ENCODE measurements around the gene TRAIP. TPM values are rescaled to one million over a fixed set of nuclear protein-coding genes. Genes with fewer than 3 reads are reported as not detected.
"Not testable (repeated sequence)": the region's sequence is repeated elsewhere in the genome, so short reads cannot be mapped to it uniquely, and the experiment has no call there.

The TRAIP gene
- 27.1 and 30.4 TPM in 2 replicates for total RNA-seq

GRCh38 chr3:49856181-49857005, at the start of gene TRAIP:
Gene TRAIP (minus strand): TSS chr3:49856564. CDS start chr3:49856453, 111 bp downstream.
- Mint-ChIP-seq H3K4me1 (peaks cover 15% of the 10 kb centered on the region), H3K27me3 (no peaks in the 10 kb centered on the region), H3K36me3 (ENCODE audit: low read depth) (no peaks in the 10 kb centered on the region), H3K9me3 (no peaks in the 10 kb centered on the region), H3K27ac (peak within 1 kb of the TSS; percentile 92), H3K4me3 (peak within 1 kb of the TSS; percentile 97)
- intact Hi-C loops (cut with micrococcal nuclease) = loop anchor here (1.0 to 5.0 kb wide), 4 partner anchors 13 to 133 kb away; partner anchors contain the start of genes CAMKV, GMPPB, INKA1 and RBM6
- DNase-seq = peak; percentile 99

GRCh38 chr3:49904448-49904847, 48.1 kb upstream of the TRAIP start:
- H3K27me3 Mint-ChIP-seq; intact Hi-C loops (cut with micrococcal nuclease); H3K36me3 Mint-ChIP-seq (ENCODE audit: low read depth); H3K9me3 Mint-ChIP-seq; DNase-seq: not testable (repeated sequence)
- peaks cover 31% of the 10 kb centered on the region for H3K4me1 Mint-ChIP-seq
- H3K4me3 Mint-ChIP-seq = peak overlapping the region; percentile 89
- H3K27ac Mint-ChIP-seq = peak overlapping the region; percentile 90

GRCh38 chr3:49903451-49904424, 47.4 kb upstream of the TRAIP start, which contains the start of gene MST1R:
Gene MST1R (minus strand): TSS chr3:49903873. CDS start chr3:49903609, 264 bp downstream.
- H3K27ac Mint-ChIP-seq = peak within 1 kb of the TSS; percentile 90
- H3K4me3 Mint-ChIP-seq = peak within 1 kb of the TSS; percentile 89
- DNase-seq = peak; percentile 98
- intact Hi-C loops (cut with micrococcal nuclease) = no loop called here
- peaks cover 31% of the 10 kb centered on the region for H3K4me1 Mint-ChIP-seq
- H3K27me3 Mint-ChIP-seq = no peaks in the 10 kb centered on the region
- H3K9me3 Mint-ChIP-seq = no peaks in the 10 kb centered on the region
- H3K36me3 Mint-ChIP-seq (ENCODE audit: low read depth) = peaks cover 1% of the 10 kb centered on the region

GRCh38 chr3:49902511-49903345, 46.4 kb upstream of the TRAIP start:
- no peaks in the 10 kb centered on the region for H3K27me3 Mint-ChIP-seq
- peaks cover 31% of the 10 kb centered on the region for H3K4me1 Mint-ChIP-seq
- no peaks in the 10 kb centered on the region for H3K36me3 Mint-ChIP-seq (ENCODE audit: low read depth)
- no peaks in the 10 kb centered on the region for H3K9me3 Mint-ChIP-seq
- DNase-seq = no peak
- H3K27ac Mint-ChIP-seq = no peak overlapping the region
- peak overlapping the region; percentile 89 for H3K4me3 Mint-ChIP-seq
- intact Hi-C loops (cut with micrococcal nuclease) = no loop called here

- Mint-ChIP-seq H3K9me3 (no peaks in the 10 kb centered on the region), H3K27me3 (no peaks in the 10 kb centered on the region), H3K4me3 (no peak overlapping the region), H3K27ac (no peak overlapping the region), H3K4me1 (peaks cover 28% of the 10 kb centered on the region), H3K36me3 (ENCODE audit: low read depth) (no peaks in the 10 kb centered on the region)
- intact Hi-C loops (cut with micrococcal nuclease) = no loop called here
- peak; percentile 67 for DNase-seq
Observed at GRCh38 chr3:49901366-49902339, 45.3 kb upstream of the TRAIP start.

GRCh38 chr3:49900491-49901153, 44.3 kb upstream of the TRAIP start:
- Mint-ChIP-seq H3K27ac (no peak overlapping the region), H3K36me3 (ENCODE audit: low read depth) (no peaks in the 10 kb centered on the region), H3K27me3 (no peaks in the 10 kb centered on the region), H3K4me3 (no peak overlapping the region), H3K4me1 (peaks cover 17% of the 10 kb centered on the region), H3K9me3 (no peaks in the 10 kb centered on the region)
- no peak for DNase-seq
- intact Hi-C loops (cut with micrococcal nuclease) = no loop called here

- intact Hi-C loops (cut with micrococcal nuclease) = no loop called here
Observed at GRCh38 chr3:49899815-49900214, 43.5 kb upstream of the TRAIP start.

GRCh38 chr3:49898991-49899390, 42.6 kb upstream of the TRAIP start:
- intact Hi-C loops (cut with micrococcal nuclease) = no loop called here
- no peak for DNase-seq
- no peak overlapping the region for H3K27ac Mint-ChIP-seq
- H3K4me1 Mint-ChIP-seq = peaks cover 6% of the 10 kb centered on the region
- no peak overlapping the region for H3K4me3 Mint-ChIP-seq
- no peaks in the 10 kb centered on the region for H3K27me3 Mint-ChIP-seq
- H3K36me3 Mint-ChIP-seq (ENCODE audit: low read depth) = no peaks in the 10 kb centered on the region
- H3K9me3 Mint-ChIP-seq = no peaks in the 10 kb centered on the region

More at GRCh38 chr3:49899815-49900214, 43.5 kb upstream of the TRAIP start:
- no peak for DNase-seq
- H3K36me3 Mint-ChIP-seq (ENCODE audit: low read depth) = no peaks in the 10 kb centered on the region
- H3K4me1 Mint-ChIP-seq = peaks cover 14% of the 10 kb centered on the region
- no peaks in the 10 kb centered on the region for H3K9me3 Mint-ChIP-seq
- no peak overlapping the region for H3K27ac Mint-ChIP-seq
- H3K27me3 Mint-ChIP-seq = no peaks in the 10 kb centered on the region
- no peak overlapping the region for H3K4me3 Mint-ChIP-seq

GRCh38 chr3:49896345-49896744, 40.0 kb upstream of the TRAIP start:
- intact Hi-C loops (cut with micrococcal nuclease) = no loop called here
- Mint-ChIP-seq H3K36me3 (ENCODE audit: low read depth) (no peaks in the 10 kb centered on the region), H3K9me3 (no peaks in the 10 kb centered on the region), H3K4me3 (no peak overlapping the region), H3K27ac (no peak overlapping the region), H3K27me3 (no peaks in the 10 kb centered on the region), H3K4me1 (peaks cover 3% of the 10 kb centered on the region)
- no peak for DNase-seq

- H3K36me3 Mint-ChIP-seq (ENCODE audit: low read depth) = no peaks in the 10 kb centered on the region
- DNase-seq = no peak
- no peak overlapping the region for H3K27ac Mint-ChIP-seq
- no peaks in the 10 kb centered on the region for H3K9me3 Mint-ChIP-seq
- no peak overlapping the region for H3K4me3 Mint-ChIP-seq
- no peaks in the 10 kb centered on the region for H3K4me1 Mint-ChIP-seq
- intact Hi-C loops (cut with micrococcal nuclease) = no loop called here
- no peaks in the 10 kb centered on the region for H3K27me3 Mint-ChIP-seq
Observed at GRCh38 chr3:49895791-49896190, 39.4 kb upstream of the TRAIP start.

GRCh38 chr3:49889296-49889695, 32.9 kb upstream of the TRAIP start:
- no peak for DNase-seq
- intact Hi-C loops (cut with micrococcal nuclease) = no loop called here
- H3K36me3 Mint-ChIP-seq (ENCODE audit: low read depth) = no peaks in the 10 kb centered on the region
- no peaks in the 10 kb centered on the region for H3K9me3 Mint-ChIP-seq
- no peak overlapping the region for H3K4me3 Mint-ChIP-seq
- no peak overlapping the region for H3K27ac Mint-ChIP-seq
- no peaks in the 10 kb centered on the region for H3K4me1 Mint-ChIP-seq
- H3K27me3 Mint-ChIP-seq = no peaks in the 10 kb centered on the region

GRCh38 chr3:49886922-49887265, 30.5 kb upstream of the TRAIP start:
- Mint-ChIP-seq H3K4me3 (no peak overlapping the region), H3K4me1 (no peaks in the 10 kb centered on the region), H3K27me3 (peaks cover under 1% of the 10 kb centered on the region), H3K27ac (no peak overlapping the region), H3K36me3 (ENCODE audit: low read depth) (no peaks in the 10 kb centered on the region), H3K9me3 (no peaks in the 10 kb centered on the region)
- DNase-seq = no peak
- intact Hi-C loops (cut with micrococcal nuclease) = no loop called here

Data from activated CD4-positive, alpha-beta T cell treated with anti-CD3 and anti-CD28 coated beads, Interleukin-2, amount 10 ng/mL, durations not matched to agents 24 days and 14 days (primary cell).